ENCODE data around the gene ANKRD18A.

- TF ChIP-seq POLR2A (IDR thresholded peaks at IDR 0.05) (no peak), CTCF (IDR thresholded peaks at IDR 0.05) (no peak)
Observed at GRCh38 chr9:38521762-38522161, 98.6 kb downstream of the ANKRD18A start.
